GM12874 (cell line): ENCODE measurements around the gene BCL11B.

Experiments
- TF ChIP-seq, protein P1 (sequence below): IDR thresholded peaks from 2 replicates; pipeline ENCODE4 v1.5.1; 2011; ENCODE audit warnings: low read depth, mild to moderate bottlenecking, control low read depth, low read length, moderate library complexity; ENCODE audit not compliant: insufficient read depth

The BCL11B gene

DNA sequence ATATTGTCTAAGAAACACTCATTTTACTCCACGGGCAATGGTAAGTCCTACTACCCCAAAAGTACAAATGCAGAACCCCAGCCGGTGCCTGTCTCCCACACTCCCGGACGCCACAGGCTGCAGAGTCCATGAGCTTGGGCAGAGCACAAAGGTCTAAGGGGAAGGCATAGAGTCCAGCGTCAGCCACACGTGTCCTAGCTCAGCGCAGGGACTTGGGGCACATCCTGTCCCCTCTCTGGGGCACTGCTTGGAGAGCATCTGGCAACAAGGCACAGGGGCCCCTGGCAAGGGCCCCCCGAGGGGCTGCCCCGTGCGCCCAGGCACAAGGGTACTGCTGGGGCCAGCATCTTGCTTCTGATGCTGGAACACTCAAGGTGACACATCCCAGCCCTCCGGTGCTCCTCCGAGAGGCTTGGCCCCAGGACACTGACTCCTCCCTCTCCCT is 58.4 kb downstream of the BCL11B start:
- TF ChIP-seq, protein P1, sequence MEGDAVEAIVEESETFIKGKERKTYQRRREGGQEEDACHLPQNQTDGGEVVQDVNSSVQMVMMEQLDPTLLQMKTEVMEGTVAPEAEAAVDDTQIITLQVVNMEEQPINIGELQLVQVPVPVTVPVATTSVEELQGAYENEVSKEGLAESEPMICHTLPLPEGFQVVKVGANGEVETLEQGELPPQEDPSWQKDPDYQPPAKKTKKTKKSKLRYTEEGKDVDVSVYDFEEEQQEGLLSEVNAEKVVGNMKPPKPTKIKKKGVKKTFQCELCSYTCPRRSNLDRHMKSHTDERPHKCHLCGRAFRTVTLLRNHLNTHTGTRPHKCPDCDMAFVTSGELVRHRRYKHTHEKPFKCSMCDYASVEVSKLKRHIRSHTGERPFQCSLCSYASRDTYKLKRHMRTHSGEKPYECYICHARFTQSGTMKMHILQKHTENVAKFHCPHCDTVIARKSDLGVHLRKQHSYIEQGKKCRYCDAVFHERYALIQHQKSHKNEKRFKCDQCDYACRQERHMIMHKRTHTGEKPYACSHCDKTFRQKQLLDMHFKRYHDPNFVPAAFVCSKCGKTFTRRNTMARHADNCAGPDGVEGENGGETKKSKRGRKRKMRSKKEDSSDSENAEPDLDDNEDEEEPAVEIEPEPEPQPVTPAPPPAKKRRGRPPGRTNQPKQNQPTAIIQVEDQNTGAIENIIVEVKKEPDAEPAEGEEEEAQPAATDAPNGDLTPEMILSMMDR = no peak

DNA sequence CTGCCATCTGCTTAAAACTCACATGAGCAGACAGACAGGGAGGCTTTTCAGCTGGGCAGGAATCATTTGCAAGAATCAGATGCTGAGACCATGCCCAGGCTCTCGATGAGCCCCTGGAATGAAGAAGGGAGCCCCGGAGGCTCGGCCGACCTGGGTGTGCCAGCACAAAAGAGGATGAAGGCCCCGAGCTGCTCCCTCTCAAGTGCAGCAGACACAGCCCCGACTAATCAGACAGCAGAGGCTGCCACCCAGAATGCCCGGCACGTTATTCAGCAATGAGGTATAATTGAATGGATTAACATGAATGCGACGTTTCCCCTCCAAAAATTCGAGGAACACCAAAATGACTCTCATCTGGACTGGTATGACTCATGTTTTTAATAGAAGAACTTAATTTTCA is 58.9 kb downstream of the BCL11B start:
- TF ChIP-seq, protein P1 = no peak

DNA sequence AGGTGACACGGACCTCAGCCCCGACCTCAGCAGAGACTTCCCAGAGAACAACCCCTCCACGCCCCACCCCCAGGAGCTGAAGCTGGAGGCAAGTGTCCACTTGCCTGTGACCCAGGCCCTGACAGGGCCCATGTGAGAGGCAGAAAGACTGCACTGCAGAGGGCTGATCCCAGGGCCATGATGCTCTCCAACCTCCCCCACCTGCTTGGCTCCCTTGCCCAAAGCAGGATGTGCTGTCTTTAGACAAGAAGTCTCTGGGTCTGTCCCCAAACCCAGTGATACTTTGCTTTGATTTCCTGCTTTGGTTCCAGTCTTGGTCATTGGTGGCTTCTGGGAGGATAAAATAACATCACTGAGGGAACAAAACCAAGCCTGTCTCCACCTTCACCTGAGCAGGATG is 59.4 kb downstream of the BCL11B start:
- TF ChIP-seq, protein P1 = no peak

DNA sequence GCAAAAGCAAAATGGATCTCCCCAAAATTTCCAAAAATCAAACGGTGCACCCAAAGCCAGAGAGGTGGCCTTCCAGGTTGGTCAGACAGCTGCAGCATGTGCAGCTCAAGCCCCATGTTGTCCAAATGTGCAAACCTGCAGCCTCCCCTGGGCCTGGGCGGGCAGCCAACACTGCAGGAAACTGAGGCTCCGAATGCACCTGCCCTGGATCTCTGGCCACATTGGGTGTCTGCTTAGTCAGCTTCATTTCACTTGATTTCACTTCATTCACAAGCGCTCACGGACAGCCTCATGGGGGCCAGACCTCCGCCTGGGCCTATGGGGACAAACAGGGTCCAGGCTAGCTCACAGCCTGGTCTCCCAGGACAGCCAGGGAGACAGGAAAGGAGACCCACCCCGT is 59.8 kb downstream of the BCL11B start:
- TF ChIP-seq, protein P1 = no peak

DNA sequence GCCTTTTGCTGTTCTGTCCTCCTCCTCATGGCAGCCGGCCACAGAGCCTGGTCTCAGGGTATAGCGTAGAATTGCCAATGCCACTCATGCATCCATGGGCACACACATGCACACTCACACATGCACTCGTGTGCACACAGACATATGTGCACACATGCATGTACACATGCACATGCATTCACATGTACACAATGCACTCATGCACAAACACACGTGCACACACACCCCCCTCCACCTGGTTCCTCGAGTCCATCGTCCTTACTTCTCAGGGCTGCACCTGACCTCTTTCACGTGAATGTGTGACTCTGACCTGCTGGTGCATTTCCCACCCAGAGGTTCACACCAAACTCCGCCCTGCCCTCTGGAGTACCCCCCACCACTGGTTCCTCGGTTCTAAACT is 60.6 kb downstream of the BCL11B start:
- TF ChIP-seq, protein P1 = no peak

DNA sequence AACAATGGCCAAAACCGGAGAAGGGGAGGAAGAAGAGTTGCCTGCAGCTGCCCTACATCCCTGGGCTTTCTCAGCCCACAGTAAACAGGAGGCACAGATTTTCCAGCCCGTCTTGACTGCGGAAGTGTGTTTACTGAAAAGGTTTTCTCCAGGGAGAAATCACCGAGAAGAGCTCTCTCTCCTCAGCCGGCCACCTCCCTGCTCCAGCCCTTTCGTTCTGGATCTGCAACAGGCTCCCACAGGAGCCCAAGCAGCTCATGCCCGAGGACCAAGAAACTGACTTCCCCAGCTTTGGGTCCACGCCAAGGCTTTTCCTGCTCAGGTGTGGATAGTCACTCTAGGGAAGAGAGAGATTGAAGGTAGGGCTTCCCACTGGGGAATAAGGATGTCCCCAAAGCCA is 61.7 kb downstream of the BCL11B start:
- TF ChIP-seq, protein P1 = no peak

DNA sequence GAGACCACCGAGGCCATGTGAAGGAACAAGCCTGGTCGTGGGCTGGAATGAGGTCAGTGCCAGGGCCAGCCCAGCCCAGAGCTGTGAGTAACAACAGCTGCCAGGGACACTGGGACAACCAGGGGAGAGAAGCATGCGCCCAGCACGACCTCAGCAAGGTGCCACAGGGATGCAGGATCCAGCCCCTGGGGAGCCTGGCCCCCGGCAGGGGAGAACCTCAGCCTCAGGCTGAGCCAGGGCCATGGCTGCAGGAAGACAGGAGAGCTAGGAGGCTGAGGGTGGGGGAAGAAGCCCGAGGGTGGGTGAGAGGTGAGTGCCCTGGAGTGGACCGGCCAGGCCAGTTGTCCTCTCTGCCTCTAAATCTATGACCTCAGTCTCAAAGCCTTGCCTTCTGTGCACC is 62.6 kb downstream of the BCL11B start:
- TF ChIP-seq, protein P1 = no peak

DNA sequence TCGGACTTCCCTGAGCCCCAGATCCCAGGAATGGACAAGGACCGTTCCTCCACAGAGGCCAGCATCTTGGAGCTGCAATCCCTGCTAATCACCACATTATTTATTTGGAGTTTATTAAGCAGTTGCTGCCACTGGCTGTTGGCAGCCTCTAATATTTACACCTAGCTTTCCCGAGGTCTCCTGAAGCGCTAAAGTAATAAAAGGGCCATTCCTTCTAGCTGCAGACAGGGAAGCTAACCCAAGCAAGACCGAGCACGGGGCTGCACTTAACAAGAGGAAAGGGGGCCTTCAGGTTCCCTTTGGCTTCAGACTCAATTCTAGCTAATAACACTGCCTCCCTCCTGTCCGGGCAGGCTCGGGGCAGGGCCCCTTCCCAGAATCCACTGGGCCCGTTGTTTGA is 63.7 kb downstream of the BCL11B start:
- TF ChIP-seq, protein P1 = no peak
